Ishikawa (cell line): ENCODE results near the gene GPBP1L1.

ENCODE experiments used
- CEBPB ChIP-seq: IDR thresholded peaks from 2 replicates; pipeline ENCODE4 v1.6.1; 2012
- CREB1 ChIP-seq: IDR thresholded peaks from 2 replicates; pipeline ENCODE4 v1.6.1; 2012; ENCODE audit warnings: low read depth
- EGR1 ChIP-seq: IDR thresholded peaks from 2 replicates; pipeline ENCODE4 v1.6.1; 2012
- EP300 ChIP-seq: IDR thresholded peaks from 2 replicates; pipeline ENCODE4 v1.6.1; 2012; ENCODE audit warnings: borderline replicate concordance
- FOXM1 ChIP-seq: IDR thresholded peaks from 2 replicates; pipeline ENCODE4 v1.6.1; 2012; ENCODE audit warnings: low read depth, borderline replicate concordance
- MAX ChIP-seq: IDR thresholded peaks from 2 replicates; pipeline ENCODE4 v1.6.1; 2012
- NFIC ChIP-seq: IDR thresholded peaks from 2 replicates; pipeline ENCODE4 v1.6.1; 2012
- RAD21 ChIP-seq: IDR thresholded peaks from 2 replicates; pipeline ENCODE4 v1.6.1; 2012; ENCODE audit warnings: low read depth
- REST ChIP-seq: IDR thresholded peaks from 2 replicates; pipeline ENCODE4 v1.6.1; 2012; ENCODE audit warnings: low read depth, mild to moderate bottlenecking
- TAF1 ChIP-seq: IDR thresholded peaks from 2 replicates; pipeline ENCODE4 v1.6.1; 2012; ENCODE audit warnings: low read depth, mild to moderate bottlenecking
- TCF12 ChIP-seq: IDR thresholded peaks from 2 replicates; pipeline ENCODE4 v1.6.1; 2012; ENCODE audit warnings: low read depth
- TEAD4 ChIP-seq: IDR thresholded peaks from 2 replicates; pipeline ENCODE4 v1.6.1; 2012
- USF1 ChIP-seq: IDR thresholded peaks from 2 replicates; pipeline ENCODE4 v1.6.1; 2012
- YY1 ChIP-seq: IDR thresholded peaks from 2 replicates; pipeline ENCODE4 v1.6.1; 2012; ENCODE audit warnings: low read depth
- ZBTB7A ChIP-seq: IDR thresholded peaks from 2 replicates; pipeline ENCODE4 v1.6.1; 2012; ENCODE audit warnings: low read depth

GPBP1L1 gene

GRCh38 chr1:45687014-45687753 is 851 bp upstream of the GPBP1L1 start:
- TF ChIP-seq TEAD4, result no peak
- TF ChIP-seq EP300, result peak; percentile 15; the same call in 1 of the 2 replicates
- TF ChIP-seq FOXM1, result no peak
- TF ChIP-seq NFIC, result no peak; the same call in 1 of the 2 replicates
- no peak for TF ChIP-seq USF1
- peak; percentile 68; the same call in 1 of the 2 replicates for TF ChIP-seq CEBPB
- no peak for TF ChIP-seq ZBTB7A
- no peak for TF ChIP-seq YY1
- TF ChIP-seq TCF12, result peak; percentile 39; the same call in 1 of the 2 replicates
- TF ChIP-seq MAX, result peak; percentile 71; the same call in 1 of the 2 replicates
- TF ChIP-seq CREB1, result peak; percentile 70; the same call in 1 of the 2 replicates
- TF ChIP-seq RAD21, result no peak
- TF ChIP-seq EGR1, result peak; percentile 1; the same call in 1 of the 2 replicates
- peak; percentile 52 for TF ChIP-seq TAF1
- TF ChIP-seq REST, result no peak

GRCh38 chr1:45686015-45686287 is 382 bp downstream of the GPBP1L1 start:
- TF ChIP-seq EP300, result no peak
- no peak for TF ChIP-seq CEBPB
- TF ChIP-seq EGR1, result no peak
- no peak for TF ChIP-seq FOXM1
- peak; percentile 86 for TF ChIP-seq NFIC
- no peak for TF ChIP-seq TAF1
- TF ChIP-seq USF1, result no peak
- TF ChIP-seq ZBTB7A, result 0 out of 2 replicates have a peak, but pooled peaks have one; percentile 3

- TF ChIP-seq CEBPB (no peak), TCF12 (no peak), NFIC (no peak), USF1 (no peak), MAX (no peak), RAD21 (no peak), YY1 (0 out of 2 replicates have a peak, but pooled peaks have one; percentile 60), TAF1 (no peak), ZBTB7A (no peak)
Observed at GRCh38 chr1:45685308-45686014, 872 bp downstream of the GPBP1L1 start.

GRCh38 chr1:45684402-45684801 is 1.9 kb downstream of the GPBP1L1 start:
- TF ChIP-seq ZBTB7A, result no peak
- no peak for TF ChIP-seq EGR1
- TF ChIP-seq TCF12, result no peak
- no peak for TF ChIP-seq YY1
- no peak for TF ChIP-seq CREB1
- TF ChIP-seq MAX, result no peak
- no peak for TF ChIP-seq USF1
- no peak for TF ChIP-seq TAF1
- TF ChIP-seq FOXM1, result no peak
- no peak for TF ChIP-seq CEBPB
- no peak for TF ChIP-seq NFIC
- no peak for TF ChIP-seq RAD21
- no peak for TF ChIP-seq EP300
- no peak for TF ChIP-seq TEAD4
- TF ChIP-seq REST, result no peak
